Fibroblast of skin of left quadriceps (primary cell): Measurements from ENCODE around the gene CASP10.
"Not testable (repeated sequence)": the region's sequence is repeated elsewhere in the genome, so short reads cannot be mapped to it uniquely, and the experiment has no call there.

Source experiments
- DNase-seq, 2 experiments: peaks; one replicate each; pipeline ENCODE4 v3.0.0-alpha.2; 2013; ENCODE audit warnings: low read depth in 2 of 2

Gene CASP10

DNA sequence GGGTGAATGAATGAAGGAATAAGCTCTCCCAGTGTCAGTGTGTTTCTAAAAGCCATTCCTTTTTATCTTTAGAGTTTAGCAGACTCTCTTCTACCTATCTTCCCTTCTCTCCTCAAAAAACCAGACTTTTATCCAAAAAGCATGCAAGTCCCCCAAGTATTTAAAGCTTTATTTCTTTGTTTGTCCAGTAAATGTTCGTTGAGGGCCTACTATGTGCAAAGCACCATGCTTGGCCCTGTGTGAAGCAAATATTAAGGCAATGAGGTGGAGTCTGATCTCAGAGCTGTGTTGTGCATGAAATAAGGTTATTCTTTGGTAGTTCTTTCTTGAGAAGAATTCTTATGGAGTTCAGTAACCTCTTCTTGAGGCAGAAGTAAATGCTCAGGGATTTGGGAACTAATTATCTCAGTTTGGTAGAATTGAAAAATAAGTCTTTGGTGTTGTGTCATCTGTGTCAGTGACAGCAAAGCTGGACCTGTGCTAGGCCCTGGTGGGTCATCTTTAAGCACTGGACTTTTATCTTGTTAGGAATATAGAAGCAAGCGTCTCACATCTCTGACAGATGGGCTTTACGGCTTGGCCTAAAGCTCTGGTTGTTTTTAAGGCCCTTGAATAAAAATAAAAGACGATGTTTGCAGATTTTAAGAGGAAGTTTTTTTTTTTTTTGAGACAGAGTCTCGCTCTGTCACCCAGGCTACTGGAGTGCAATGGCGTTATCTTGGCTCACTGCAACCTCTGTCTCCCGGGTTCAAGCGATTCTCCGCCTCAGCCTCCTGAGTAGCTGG, 28.1 kb upstream of the CASP10 start:
- no peak for DNase-seq

DNA sequence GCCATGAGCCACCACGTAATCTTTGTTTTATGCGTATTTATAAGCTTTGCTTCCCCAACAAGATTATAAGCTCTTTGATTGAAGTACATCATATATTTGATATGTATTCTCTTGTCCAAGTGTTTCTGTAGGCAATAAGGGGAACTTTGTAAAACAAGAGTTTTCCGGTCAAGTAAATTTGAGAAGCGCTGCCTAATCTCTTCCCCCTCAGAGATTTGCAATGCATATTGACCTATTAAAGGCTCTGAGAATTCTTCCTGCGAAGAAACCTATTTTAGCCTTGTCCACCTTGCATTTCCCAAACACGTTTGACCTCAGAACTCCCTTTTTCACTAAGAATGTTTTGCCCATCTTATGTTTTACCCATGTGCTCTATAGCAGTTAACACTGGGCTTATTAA, 26.9 kb upstream of the CASP10 start:
- no peak for DNase-seq

GRCh38 chr2:201156640-201157039, 26.3 kb upstream of the CASP10 start:
- no peak for DNase-seq

- no peak for DNase-seq
Measured at GRCh38 chr2:201157694-201158093, 25.2 kb upstream of the CASP10 start.

DNA sequence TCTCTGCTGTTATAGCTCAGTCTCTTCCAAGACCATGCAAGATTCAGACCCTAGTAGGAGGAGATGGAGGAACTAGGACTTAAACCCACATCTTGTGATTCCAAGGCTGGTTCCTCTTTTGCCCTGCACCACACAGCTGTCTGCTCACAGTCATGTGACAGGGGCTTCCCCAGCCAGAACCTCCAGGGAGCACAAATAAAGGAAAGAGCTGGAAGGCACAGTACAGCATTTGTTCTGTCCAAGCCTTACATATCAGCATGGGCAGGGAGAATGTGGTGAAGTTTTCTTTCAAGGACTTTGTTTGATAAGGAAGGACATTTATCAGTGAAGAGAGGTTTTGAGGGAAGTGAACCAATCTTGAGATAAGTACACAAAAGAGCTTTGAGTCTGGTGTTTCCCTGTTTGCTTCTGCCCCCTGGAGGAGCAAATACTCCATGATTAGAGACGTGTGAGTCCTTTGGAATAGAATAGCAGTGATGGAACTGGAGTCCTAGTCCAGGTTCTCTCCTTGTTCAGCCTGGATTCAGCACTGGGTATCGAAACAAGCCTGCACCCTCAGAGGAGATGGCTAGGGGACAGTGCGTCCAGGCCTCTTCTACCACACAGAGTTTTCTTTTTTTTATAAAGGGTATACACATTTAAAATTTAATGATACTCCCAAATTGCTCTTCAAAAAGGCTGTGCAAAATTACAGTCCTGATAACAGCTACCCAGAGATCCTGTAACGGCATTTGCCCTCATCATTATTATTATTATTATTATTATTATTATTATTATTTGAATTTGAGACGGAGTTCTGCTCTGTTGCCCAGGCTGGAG, 24.6 kb upstream of the CASP10 start:
- DNase-seq = peak; percentile 60 to 62

GRCh38 chr2:201164166-201164565, 18.8 kb upstream of the CASP10 start:
- no peak for DNase-seq

DNA sequence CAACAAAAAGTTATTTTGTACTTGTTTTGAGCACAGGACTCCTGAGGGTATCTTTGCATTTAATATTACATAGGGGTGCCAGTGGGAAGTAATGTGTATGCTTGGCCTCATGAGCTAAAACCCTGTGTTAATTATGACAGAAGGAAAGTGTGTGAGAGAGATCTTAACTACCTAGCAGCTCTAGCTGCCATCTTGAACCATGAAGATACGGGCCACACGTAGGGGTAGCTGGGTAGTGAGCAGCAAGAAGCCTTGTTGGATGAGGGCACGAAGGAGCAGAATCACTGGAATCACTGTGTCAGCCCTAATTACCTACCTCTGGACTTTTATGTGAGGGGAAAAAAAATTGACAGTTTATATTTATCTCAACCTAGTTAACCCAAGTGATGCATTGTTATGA, 15.4 kb upstream of the CASP10 start:
- DNase-seq = no peak

DNA sequence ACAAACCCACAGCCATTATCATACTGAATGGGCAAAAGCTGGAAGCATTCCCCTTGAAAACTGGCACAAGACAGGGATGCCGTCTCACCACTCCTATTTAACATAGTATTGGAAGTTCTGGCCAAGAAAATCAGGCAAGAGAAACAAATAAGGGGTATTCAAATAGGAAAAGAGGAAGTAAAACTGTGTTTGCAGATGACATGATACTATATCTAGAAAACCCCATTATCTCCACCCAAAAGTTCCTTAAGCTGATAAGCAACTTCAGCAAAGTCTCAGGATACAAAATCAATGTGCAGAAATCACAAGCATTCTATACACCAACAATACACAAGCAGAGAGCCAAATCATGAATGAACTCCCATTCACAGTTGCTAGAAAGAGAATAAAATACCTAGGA, 14.4 kb upstream of the CASP10 start:
- DNase-seq = not testable (repeated sequence)

DNA sequence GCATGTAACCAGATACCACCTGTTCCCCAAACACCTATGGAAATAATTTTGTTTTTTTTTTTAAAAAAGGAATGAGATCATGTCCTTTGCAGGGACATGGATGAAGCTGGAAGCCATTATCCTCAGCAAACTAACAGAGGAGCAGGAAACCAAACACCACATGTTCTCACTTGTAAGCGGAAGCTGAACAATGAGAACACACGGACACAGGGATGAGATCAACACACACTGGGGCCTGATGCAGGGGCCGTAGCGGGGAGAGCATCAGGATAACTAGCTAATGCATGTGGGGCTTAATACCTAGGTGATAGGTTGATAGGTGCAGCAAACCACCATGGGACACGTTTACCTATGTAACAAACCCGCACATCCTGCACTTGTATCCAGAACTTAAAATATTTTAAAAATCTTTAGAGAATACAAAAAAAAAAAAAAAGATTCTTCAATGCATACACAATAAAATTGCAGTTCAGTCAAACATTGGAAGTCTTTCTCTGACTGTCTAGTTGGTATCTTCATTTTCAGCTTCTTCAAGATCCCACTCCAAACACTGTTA, 11.6 kb upstream of the CASP10 start:
- no peak for DNase-seq

DNA sequence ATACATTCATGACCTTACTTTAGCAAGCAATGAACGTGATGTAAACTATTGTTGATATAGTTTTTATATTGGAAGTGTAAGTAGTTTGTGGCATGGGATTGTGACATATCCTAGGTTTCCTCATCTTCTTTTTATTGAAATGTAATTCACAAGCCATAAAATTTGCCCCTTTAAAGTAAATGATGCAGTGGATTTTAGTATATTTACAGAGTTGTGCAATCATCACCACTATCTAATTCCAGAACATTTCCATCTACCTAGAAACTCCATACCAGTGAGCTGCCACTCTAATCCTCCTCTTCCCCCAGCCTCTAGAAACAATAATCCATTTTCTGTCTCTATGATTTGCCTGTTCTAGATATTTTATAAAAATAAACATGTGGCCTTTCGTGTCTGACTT, 10.7 kb upstream of the CASP10 start:
- no peak for DNase-seq

DNA sequence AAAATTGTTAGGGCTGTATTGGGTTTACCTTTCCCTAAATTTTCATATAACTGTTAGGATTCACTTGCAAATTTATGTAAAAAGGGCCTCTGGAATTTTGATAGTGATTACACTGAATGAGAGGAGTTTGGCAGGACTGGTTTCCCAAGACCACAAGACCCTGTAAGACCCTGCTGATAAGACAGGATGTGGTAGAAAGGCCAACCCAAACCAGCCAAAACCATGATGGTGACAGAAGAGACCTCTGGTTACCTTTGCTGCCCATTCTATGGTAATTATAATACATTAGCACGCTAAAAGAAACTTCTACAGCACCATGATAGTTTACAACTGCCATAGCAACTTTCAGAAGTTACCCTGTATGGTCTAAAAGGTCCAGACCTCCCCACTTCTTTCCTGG, 8.3 kb upstream of the CASP10 start:
- DNase-seq = no peak

GRCh38 chr2:201176081-201176481, 6.9 kb upstream of the CASP10 start:
- DNase-seq = no peak

- no peak for DNase-seq
Measured at GRCh38 chr2:201180010-201180409, 2.9 kb upstream of the CASP10 start.

DNA sequence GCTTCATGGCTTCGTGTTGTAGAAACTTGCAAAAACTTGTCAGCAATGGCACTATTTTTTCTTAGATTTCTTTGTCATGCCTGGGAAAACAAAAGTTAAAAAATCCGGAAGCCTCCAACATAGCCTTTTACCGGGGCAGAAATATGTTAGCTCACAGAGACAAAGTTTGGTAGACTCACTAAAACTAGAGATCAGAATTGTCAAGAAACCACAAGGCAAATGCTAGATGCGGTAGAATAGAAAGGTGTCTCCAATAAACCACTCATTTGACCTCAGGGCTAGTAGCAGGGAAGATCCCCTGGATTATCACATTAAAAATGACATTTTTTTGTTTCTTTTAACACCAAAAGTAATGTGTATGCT, 405 bp downstream of the CASP10 start:
- no peak for DNase-seq

- DNase-seq = not testable (repeated sequence)
Measured at GRCh38 chr2:201183835-201184234, 894 bp downstream of the CASP10 start.

- not testable (repeated sequence) for DNase-seq
Measured at GRCh38 chr2:201184248-201184647, 1.3 kb downstream of the CASP10 start.

GRCh38 chr2:201185863-201186262, 2.9 kb downstream of the CASP10 start:
- no peak for DNase-seq

DNA sequence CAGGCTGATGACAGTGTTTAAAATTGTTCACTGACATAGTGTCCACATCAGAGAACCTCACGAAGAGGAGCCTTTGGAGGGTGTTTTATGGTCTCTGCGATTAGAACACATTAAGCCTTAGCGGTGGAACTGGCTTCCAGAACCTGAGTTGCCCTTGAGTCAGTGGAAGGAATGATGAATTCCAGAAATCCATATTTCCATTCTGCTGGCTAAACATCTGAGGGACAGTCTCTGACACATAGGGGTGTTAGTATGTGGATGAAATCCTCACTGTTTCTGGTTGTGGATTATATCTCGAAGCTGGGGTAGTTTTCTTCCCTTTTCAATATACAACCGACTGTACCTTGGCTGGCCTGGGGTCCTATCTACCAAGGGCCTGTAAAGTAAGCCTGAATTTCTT, 4.0 kb downstream of the CASP10 start:
- DNase-seq = no peak

DNA sequence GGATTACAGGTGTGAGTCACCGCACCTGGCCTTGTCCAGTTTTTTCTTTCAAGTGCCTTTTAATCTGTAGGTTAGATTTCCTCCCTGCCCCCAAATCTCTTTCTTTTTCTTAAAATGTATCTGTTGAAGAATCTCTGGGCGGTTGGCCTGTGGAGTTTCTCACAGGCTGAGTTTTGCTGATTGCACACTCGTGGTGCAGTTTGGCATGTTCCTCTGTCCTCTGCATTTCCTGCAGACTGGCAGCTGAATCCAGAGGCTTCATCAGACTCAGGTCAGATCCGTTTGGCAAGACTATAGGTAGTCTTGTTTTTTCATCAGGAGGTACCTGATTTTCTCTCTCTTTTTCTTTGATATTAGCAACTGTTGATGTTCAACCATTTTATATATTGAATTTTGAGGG, 5.5 kb downstream of the CASP10 start:
- no peak for DNase-seq

DNA sequence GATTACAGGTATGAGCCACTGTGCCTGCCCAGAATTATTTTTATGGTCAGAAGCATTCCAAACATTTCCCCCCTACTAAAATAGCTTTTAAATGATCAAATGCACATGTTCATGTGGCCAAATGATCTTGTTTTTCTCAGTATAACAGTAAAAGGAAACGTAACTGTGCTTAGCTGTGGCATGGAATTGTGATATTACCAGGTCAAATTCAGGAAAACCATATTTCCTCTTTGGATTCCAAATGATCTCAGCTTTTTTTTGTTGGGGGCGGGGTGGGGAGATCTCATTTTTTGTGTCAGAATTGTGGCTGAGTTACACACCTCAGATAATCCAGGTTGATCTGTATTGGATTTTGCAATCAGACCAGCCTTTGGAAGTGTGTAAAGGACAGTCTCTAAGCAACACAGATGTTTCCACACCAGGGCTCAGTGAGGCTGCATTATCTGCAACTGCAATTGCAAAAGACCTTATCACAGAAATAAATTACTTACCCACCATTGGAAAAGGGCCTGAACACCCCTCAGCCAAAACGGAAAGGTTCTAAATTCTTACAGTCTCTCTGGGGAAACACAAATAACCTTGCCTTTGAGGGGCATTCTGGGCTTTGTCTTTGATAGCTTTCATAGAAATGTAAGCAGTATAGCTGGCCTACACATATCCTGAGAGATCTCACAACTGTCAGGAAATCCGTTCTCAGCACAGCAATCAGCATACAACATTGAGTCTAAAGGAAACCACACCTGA, 8.4 kb downstream of the CASP10 start:
- DNase-seq = peak in 1 of 2 experiments; percentile 11

- DNase-seq = no peak
Measured at GRCh38 chr2:201194097-201194496, 11.2 kb downstream of the CASP10 start.

GRCh38 chr2:201195331-201195730, 12.4 kb downstream of the CASP10 start:
- DNase-seq = no peak
